H1 (cell line): Measurements from ENCODE around the gene DCAF8. TPM values are rescaled to one million over a fixed set of nuclear protein-coding genes. Genes with fewer than 3 reads are reported as not detected.

Experiments
- CBX8 ChIP-seq: fragments of 300-800, 300-1000 bp; sonication (generic); IDR thresholded peaks from 2 replicates; pipeline ENCODE4 v1.7.1; 2016; ENCODE audit warnings: low read depth, low read length, borderline replicate concordance
- CHD1 ChIP-seq: IDR thresholded peaks from 2 replicates; pipeline ENCODE4 v1.6.1; 2012; ENCODE audit warnings: low read depth, low read length, improper control_type of control experiment
- HDAC2 ChIP-seq, 2 experiments: fragments of 300-600 bp in 1 of 2; sonication (generic) in 1 of 2; IDR thresholded peaks; 2 replicates each; pipeline ENCODE4 v1.6.1; 2011 to 2012; ENCODE audit warnings: low read depth in 2 of 2, low read length in 2 of 2, mild to moderate bottlenecking in 2 of 2, moderate library complexity in 2 of 2, borderline replicate concordance in 1 of 2, inconsistent platforms in 1 of 2
- MAX ChIP-seq: IDR thresholded peaks from 2 replicates; pipeline ENCODE4 v1.6.1; 2012; ENCODE audit warnings: inconsistent platforms
- polyA plus RNA-seq, 7 experiments: library from polyadenylated mRNA; depleted of rRNA in 3 of 7; stranded (reverse) in 5 of 7; unstranded in 2 of 7; fragments of >200 nt in 5 of 7; fragments of 200-250 nt in 2 of 7; gene quantifications; 1 replicate in 5 of 7; 2 replicates in 1 of 7; 4 replicates in 1 of 7; pipeline versions ENCODE4 v1.2.1 to v1.2.3, GENCODE V29; 2011 to 2013; ENCODE audit warnings: missing spikeins in 2 of 7, mixed read lengths in 2 of 7
- total RNA-seq: library from RNA; stranded (reverse); fragmentation: NEBNext Ultra II Directional; extraction: Animal tissue kit (Norgen Biotek cat#: 25700); gene quantifications from 2 replicates; pipeline ENCODE4 v1.2.1, GENCODE V29; 2021

The DCAF8 gene
- total and polyA plus RNA-seq, 2 of the 8 experiments (the other 6 are each of a cell fraction or from before 2014, with no cell fraction given), result 68.2 to 110 TPM

GRCh38 chr1:160237558-160237957 lies 24.8 kb downstream of the DCAF8 start (continued):
- TF ChIP-seq HDAC2 (IDR thresholded peaks at IDR 0.05; ENCODE audit: borderline replicate concordance in 1 of 2, low read depth in 2 of 2, low read length in 2 of 2) (no peak), CHD1 (no peak), MAX (no peak), CBX8 (no peak)
